A673 (cell line): ENCODE results near the gene CFAP73. TPM values are rescaled to one million over a fixed set of nuclear protein-coding genes. Genes with fewer than 3 reads are reported as not detected.

Experiments
- BruUV-seq: library from RNA; stranded (reverse); fragments of 400-500 nt; replicated peaks from 2 replicates; lab custom pipeline; 2021; lab: Mats Ljungman, UMichigan
- CTCF ChIA-PET: fragments of 300-600 bp; sonication (Branson Sonifier 250); formaldehyde crosslinking; loops from one replicate; lab custom pipeline; 2022; ENCODE audit warnings: antibody characterized with exemption; lab: Charles Lee
- POLR2A ChIA-PET: fragments of 300-600 bp; sonication (Branson Sonifier 250); formaldehyde crosslinking; loops from one replicate; lab custom pipeline; 2022; ENCODE audit warnings: antibody characterized with exemption; ENCODE audit not compliant: low non-redundant PET; lab: Charles Lee
- DNase-seq: peaks from one replicate; pipeline ENCODE4 v3.0.0-alpha.2; 2015; ENCODE audit warnings: low spot score
- H3K27ac ChIP-seq: fragments of 200-600 bp; sonication (generic); 2 replicates; pipeline ENCODE4 v1.5.1; 2016; ENCODE audit warnings: mixed run types, low read depth, mild to moderate bottlenecking, mixed read lengths, antibody characterized with exemption, low read length; ENCODE audit not compliant: poor library complexity, severe bottlenecking
- H3K27me3 ChIP-seq: fragments of 200-600 bp; sonication (generic); replicated peaks from 2 replicates; pipeline ENCODE4 v1.6.1; 2017; ENCODE audit warnings: mixed run types, low read depth, mild to moderate bottlenecking, mixed read lengths, antibody characterized with exemption, low read length; ENCODE audit not compliant: insufficient read depth, poor library complexity
- H3K36me3 ChIP-seq: fragments of 200-600 bp; sonication (generic); 2 replicates; pipeline ENCODE4 v1.6.1; 2016; ENCODE audit warnings: mixed run types, mild to moderate bottlenecking, mixed read lengths, antibody characterized with exemption, low read length; ENCODE audit not compliant: insufficient read depth, poor library complexity, severe bottlenecking
- H3K4me1 ChIP-seq: fragments of 200-600 bp; sonication (generic); 2 replicates; pipeline ENCODE4 v1.6.1; 2017; ENCODE audit warnings: mixed run types, mild to moderate bottlenecking, mixed read lengths, antibody characterized with exemption, low read length; ENCODE audit not compliant: insufficient read depth, poor library complexity, severe bottlenecking
- H3K4me3 ChIP-seq: fragments of 200-600 bp; sonication (generic); 2 replicates; pipeline ENCODE4 v1.5.1; 2016; ENCODE audit warnings: low read depth, mixed run types, mild to moderate bottlenecking, mixed read lengths, low read length; ENCODE audit not compliant: poor library complexity, severe bottlenecking
- H3K9me3 ChIP-seq: fragments of 200-600 bp; sonication (generic); 2 replicates; pipeline ENCODE4 v1.6.1; 2016; ENCODE audit warnings: mixed run types, low read depth, mild to moderate bottlenecking, mixed read lengths, antibody characterized with exemption, low read length; ENCODE audit not compliant: poor library complexity, severe bottlenecking
- EZH2 ChIP-seq: fragments of 200-600 bp; sonication (generic); IDR thresholded peaks from 2 replicates; pipeline ENCODE4 v1.6.1; 2017; ENCODE audit warnings: borderline replicate concordance, low read depth, mild to moderate bottlenecking, mixed read lengths, antibody characterized with exemption, low read length; ENCODE audit not compliant: poor library complexity, severe bottlenecking
- intact Hi-C: fragments of 100-400 bp; cut with micrococcal nuclease; formaldehyde crosslinking; loops from one replicate; pipeline ENCODE4 v1.10.0; 2022; ENCODE audit not compliant: unreplicated experiment
- total RNA-seq: library from RNA; stranded (reverse); gene quantifications from 2 replicates; pipeline ENCODE4 v1.2.3, GENCODE V29; 2021
- TF ChIP-seq, protein P1 (sequence below): fragments of 300-800, 200-600 bp; sonication (generic); conservative IDR thresholded peaks from 2 replicates; pipeline ENCODE4 v1.5.1; 2017; ENCODE audit warnings: low read depth, mild to moderate bottlenecking, antibody characterized with exemption, low read length, moderate library complexity, mixed read lengths

The CFAP73 gene
- total RNA-seq, 1 experiment from 2014 or later = not detected

DNA sequence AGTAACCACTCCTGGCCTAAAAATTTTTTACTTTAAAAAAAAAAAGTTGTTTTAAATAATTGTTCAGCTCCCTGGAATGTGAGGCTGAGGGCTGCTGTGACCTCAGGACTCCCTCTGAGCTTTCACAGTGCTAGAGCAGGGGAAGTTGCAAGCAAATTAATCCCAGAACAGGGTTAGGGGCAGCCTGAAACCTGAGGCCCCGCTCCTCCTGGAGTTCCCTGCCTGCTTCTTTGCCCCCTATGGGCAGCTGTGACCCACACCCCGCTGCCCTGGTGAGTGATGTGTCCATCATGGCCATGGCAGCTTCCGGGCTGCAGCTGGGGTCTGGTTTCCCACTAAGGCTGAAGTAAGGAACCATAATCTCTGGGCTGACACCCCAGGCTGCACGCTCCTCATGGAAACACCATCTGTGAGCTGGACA is 45.5 kb downstream of the CFAP73 start:
- POLR2A ChIA-PET = interaction anchor here (0.6 kb wide), 1 partner anchor 27 kb away, joined by 15 read pairs; no protein-coding TSS in a partner anchor

DNA sequence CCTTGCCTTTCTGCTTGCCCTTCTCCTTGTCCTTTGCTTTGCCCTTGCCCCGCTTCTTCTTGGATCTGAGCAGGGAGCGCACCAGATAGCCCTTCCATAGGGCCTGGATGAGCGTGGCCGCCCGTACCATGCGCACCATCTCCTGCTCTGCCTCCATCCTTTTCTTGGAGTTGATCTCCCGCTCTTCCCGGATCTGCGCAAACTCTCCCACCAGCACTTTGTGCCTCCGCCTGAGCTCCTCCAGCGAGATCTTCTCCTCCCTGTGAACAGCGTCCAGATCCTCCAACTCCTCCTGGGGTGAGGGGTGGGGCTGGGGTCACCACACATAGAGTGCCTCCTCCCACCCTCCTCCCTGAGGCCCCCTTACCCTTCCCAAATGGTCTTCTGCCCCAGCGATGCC is 46.1 kb downstream of the CFAP73 start:
- H3K36me3 ChIP-seq = peaks cover 12% of the 10 kb centered on the region
- DNase-seq = no peak
- H3K27ac ChIP-seq = no peak overlapping the region
- H3K27me3 ChIP-seq = no peaks in the 10 kb centered on the region
- intact Hi-C loops = loop anchor here (10.0 kb wide), 1 partner anchor 129 kb away; no protein-coding TSS in a partner anchor
- no peaks in the 10 kb centered on the region for H3K9me3 ChIP-seq
- no TSS peak for BruUV-seq
- CTCF ChIA-PET = interaction anchor here (0.5 to 1.2 kb wide), 2 partner anchors 50 to 230 kb away, joined by 6 read pairs; no protein-coding TSS in a partner anchor
- POLR2A ChIA-PET = interaction anchor here (0.6 kb wide), 1 partner anchor 26 kb away, joined by 15 read pairs; no protein-coding TSS in a partner anchor
- H3K4me3 ChIP-seq = no peak overlapping the region
- H3K4me1 ChIP-seq = no peaks in the 10 kb centered on the region
- no peak for TF ChIP-seq EZH2
- TF ChIP-seq, protein P1, sequence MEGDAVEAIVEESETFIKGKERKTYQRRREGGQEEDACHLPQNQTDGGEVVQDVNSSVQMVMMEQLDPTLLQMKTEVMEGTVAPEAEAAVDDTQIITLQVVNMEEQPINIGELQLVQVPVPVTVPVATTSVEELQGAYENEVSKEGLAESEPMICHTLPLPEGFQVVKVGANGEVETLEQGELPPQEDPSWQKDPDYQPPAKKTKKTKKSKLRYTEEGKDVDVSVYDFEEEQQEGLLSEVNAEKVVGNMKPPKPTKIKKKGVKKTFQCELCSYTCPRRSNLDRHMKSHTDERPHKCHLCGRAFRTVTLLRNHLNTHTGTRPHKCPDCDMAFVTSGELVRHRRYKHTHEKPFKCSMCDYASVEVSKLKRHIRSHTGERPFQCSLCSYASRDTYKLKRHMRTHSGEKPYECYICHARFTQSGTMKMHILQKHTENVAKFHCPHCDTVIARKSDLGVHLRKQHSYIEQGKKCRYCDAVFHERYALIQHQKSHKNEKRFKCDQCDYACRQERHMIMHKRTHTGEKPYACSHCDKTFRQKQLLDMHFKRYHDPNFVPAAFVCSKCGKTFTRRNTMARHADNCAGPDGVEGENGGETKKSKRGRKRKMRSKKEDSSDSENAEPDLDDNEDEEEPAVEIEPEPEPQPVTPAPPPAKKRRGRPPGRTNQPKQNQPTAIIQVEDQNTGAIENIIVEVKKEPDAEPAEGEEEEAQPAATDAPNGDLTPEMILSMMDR = no peak

More for the DNA sequence above, 45.5 kb downstream of the CFAP73 start:
- Histone ChIP-seq H3K36me3 (peaks cover 13% of the 10 kb centered on the region), H3K4me1 (no peaks in the 10 kb centered on the region), H3K4me3 (no peak overlapping the region), H3K27ac (no peak overlapping the region), H3K27me3 (no peaks in the 10 kb centered on the region), H3K9me3 (no peaks in the 10 kb centered on the region)
- no peak for TF ChIP-seq EZH2
- TF ChIP-seq, protein P1 = no peak
- BruUV-seq = no TSS peak
- intact Hi-C loops = loop anchor here (10.0 kb wide), 1 partner anchor 130 kb away; no protein-coding TSS in a partner anchor
- CTCF ChIA-PET = interaction anchor here (0.6 to 1.2 kb wide), 3 partner anchors 8 to 231 kb away, joined by 3 to 6 read pairs (median 5); no protein-coding TSS in a partner anchor
- no peak for DNase-seq

DNA sequence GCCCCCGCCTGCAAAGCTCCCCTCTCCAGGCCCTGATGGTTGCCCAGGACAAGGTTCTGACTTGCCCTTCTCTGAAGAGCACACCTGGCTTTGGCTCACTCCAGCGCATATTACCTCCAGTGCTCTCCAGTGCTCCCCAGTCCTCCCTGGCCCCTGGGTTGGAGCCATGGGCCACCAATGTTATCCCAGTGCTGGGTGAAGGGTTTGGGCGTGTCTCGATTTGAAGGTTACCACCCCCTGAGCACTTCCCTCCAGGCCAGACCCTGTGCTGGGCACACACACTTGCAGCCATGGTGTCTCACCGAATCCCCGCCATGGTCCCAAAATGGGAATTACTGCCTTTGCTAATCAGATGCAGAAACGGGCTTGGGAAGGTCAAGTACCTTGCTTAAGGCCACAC is 47.1 kb downstream of the CFAP73 start:
- no peak overlapping the region for H3K27ac ChIP-seq
- H3K27me3 ChIP-seq = no peaks in the 10 kb centered on the region
- H3K4me1 ChIP-seq = no peaks in the 10 kb centered on the region
- intact Hi-C loops = loop anchor here (10.0 kb wide), 1 partner anchor 128 kb away; no protein-coding TSS in a partner anchor
- H3K36me3 ChIP-seq = peaks cover 6% of the 10 kb centered on the region
- BruUV-seq = no TSS peak
- H3K4me3 ChIP-seq = no peak overlapping the region
- ChIA-PET POLR2A (no interaction called here), CTCF (interaction anchor here (0.5 kb wide), 1 partner anchor 197 kb away, joined by 4 read pairs; no protein-coding TSS in a partner anchor)
- no peak for DNase-seq
- H3K9me3 ChIP-seq = no peaks in the 10 kb centered on the region
- TF ChIP-seq, protein P1 = no peak
- no peak for TF ChIP-seq EZH2
